Measurements from ENCODE around the gene GSTM2. TPM values are rescaled to one million over a fixed set of nuclear protein-coding genes. Genes with fewer than 3 reads are reported as not detected.

The GSTM2 gene
- total and polyA plus RNA-seq, 3 donors from 2014 or later: 68.0 to 131 (median 83.2) TPM

DNA sequence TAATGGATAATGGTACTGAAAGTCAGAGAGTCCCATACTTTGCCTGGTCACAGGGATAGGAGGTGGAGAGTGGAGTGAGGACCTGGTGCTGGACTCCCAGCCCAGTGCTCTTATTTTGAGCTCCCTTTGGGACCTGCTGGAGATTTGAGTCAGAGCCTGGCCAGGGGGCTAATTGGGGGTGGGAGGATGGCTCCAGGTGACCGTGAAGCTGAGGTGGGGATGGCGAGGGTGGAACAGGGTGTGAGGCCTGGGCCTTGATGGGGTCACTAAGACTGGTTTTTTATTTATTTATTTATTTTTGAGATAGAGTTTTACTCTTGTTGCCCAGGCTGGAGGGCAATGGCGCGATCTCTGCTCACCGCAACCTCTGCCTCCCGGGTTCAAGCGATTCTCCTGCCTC, 30.4 kb upstream of the GSTM2 start:
- DNase-seq: no peak
- Histone ChIP-seq H3K4me1 (peaks cover 21% of the 10 kb centered on the region), H3K4me3 (no peak overlapping the region), H3K27ac (no peak overlapping the region), H3K27me3 (no peaks in the 10 kb centered on the region), H3K9me3 (no peaks in the 10 kb centered on the region), H3K36me3 (ENCODE audit: low read depth, missing control alignments) (no peaks in the 10 kb centered on the region)
- 94 to 95% methylated on average over 7 of the region's 7 CpGs for WGBS, 2 donors
- intact Hi-C loops (cut with DNase I; ENCODE audit: low total_unique reads): loop anchor here (5.0 to 10.0 kb wide), 2 partner anchors 90 to 347 kb away; partner anchors contain the start of genes AHCYL1 and GNAI3
- TF ChIP-seq POLR2A (IDR thresholded peaks at IDR 0.05): no peak
- TF ChIP-seq, protein P1, sequence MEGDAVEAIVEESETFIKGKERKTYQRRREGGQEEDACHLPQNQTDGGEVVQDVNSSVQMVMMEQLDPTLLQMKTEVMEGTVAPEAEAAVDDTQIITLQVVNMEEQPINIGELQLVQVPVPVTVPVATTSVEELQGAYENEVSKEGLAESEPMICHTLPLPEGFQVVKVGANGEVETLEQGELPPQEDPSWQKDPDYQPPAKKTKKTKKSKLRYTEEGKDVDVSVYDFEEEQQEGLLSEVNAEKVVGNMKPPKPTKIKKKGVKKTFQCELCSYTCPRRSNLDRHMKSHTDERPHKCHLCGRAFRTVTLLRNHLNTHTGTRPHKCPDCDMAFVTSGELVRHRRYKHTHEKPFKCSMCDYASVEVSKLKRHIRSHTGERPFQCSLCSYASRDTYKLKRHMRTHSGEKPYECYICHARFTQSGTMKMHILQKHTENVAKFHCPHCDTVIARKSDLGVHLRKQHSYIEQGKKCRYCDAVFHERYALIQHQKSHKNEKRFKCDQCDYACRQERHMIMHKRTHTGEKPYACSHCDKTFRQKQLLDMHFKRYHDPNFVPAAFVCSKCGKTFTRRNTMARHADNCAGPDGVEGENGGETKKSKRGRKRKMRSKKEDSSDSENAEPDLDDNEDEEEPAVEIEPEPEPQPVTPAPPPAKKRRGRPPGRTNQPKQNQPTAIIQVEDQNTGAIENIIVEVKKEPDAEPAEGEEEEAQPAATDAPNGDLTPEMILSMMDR (IDR thresholded peaks at IDR 0.05): no peak

DNA sequence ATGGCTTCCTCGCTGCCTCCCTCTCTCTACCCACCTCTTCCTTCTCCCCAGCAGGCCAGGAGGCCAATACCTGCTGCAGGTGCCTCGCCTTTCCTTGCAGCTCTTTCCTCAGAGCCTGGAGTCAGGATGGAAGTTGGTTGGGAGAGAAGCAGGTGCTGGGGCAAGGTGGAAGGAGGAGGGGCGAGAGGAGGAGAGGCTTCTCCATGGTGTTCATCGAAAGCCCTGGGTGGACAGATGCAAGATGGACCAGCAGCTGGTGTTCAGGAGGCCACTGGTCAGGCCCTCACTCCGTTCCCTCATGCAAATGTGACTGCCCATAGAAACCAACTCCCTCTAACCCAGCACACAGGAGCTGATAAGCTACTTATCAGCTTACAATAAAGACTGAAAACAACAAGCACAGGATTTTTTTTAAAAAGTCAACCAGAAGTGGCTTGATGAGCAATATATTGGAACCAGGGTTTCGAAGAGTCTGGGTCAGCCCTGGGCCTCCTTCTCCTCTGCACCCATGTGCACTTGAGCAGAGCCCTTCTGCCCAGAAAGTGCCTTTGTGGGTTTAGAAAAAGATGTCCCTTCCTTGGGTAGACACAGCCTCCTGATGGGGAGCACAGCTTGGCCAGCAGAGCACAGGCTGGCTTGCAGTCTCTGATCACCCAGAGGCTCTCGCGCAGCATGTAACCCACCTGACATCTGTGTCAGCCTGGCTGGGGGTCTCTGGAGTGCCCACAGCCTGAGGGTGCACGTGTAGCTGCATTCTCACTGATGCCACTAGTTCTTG, 28.6 kb upstream of the GSTM2 start:
- no peak for TF ChIP-seq POLR2A (IDR thresholded peaks at IDR 0.05)
- TF ChIP-seq, protein P1 (IDR thresholded peaks at IDR 0.05): no peak
- Histone ChIP-seq H3K36me3 (ENCODE audit: low read depth, missing control alignments) (no peaks in the 10 kb centered on the region), H3K9me3 (no peaks in the 10 kb centered on the region), H3K27me3 (no peaks in the 10 kb centered on the region), H3K4me3 (no peak overlapping the region), H3K4me1 (peaks cover 19% of the 10 kb centered on the region), H3K27ac (no peak overlapping the region)
- 85 to 91% methylated on average over 7 to 9 of the region's 9 CpGs for WGBS, 2 donors
- intact Hi-C loops (cut with DNase I; ENCODE audit: low total_unique reads): loop anchor here (5.0 to 10.0 kb wide), 2 partner anchors 92 to 346 kb away; partner anchors contain the start of genes AHCYL1 and GNAI3
- no peak for DNase-seq

DNA sequence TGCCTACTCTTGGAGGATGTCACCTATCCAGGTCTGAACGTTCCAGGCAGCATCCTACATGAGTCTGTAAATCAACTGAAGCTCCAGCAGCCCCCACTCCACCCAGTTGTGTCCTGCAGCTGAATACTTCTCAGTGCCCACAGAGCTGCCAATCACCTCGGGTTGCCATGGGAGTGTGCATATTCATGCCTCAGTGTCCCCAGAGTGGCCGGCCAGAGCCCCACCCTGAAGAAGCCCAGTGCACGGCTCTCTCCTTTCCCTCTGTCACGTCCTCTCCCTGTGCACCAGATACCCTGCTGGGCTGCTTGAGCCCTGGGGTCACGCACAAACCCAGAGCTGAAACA, 28.0 kb upstream of the GSTM2 start:
- WGBS, 2 donors: 74 to 76% methylated on average over 6 of the region's 6 CpGs
- no peak overlapping the region for H3K4me3 ChIP-seq
- intact Hi-C loops (cut with DNase I; ENCODE audit: low total_unique reads): loop anchor here (5.0 to 10.0 kb wide), 3 partner anchors 93 to 345 kb away; partner anchors contain the start of genes AHCYL1 and GNAI3

DNA sequence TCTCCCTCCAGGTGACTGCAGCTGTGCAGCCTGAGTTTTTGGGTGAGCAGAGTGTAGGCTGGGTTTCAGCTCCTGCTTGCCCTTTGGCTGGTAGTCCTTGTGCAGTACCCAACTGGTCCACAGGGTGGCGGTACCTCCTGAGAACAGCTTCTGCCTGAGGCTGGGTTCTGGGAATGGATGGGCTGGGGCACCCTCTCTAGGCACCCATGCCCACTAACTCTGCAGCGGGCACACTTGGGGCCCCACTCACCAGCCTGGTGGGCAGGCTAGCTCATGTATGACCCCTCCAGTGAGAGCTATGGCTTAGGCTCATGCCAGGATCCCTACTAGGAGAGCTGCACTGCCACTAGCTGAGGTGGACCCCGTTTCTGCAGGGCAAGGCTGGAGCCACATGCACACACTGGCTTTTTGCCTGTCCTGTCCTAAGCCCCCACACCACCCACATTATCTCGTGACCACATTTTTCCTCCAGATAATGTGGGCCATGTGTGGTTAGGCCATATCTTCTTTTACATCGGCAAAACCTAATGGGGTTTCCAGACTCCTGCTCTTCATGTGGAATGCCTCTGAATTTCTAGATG, 27.5 kb upstream of the GSTM2 start:
- Histone ChIP-seq H3K36me3 (ENCODE audit: low read depth, missing control alignments) (no peaks in the 10 kb centered on the region), H3K4me3 (no peak overlapping the region), H3K27me3 (no peaks in the 10 kb centered on the region), H3K9me3 (no peaks in the 10 kb centered on the region), H3K4me1 (peaks cover 19% of the 10 kb centered on the region), H3K27ac (no peak overlapping the region)
- DNase-seq: peak; percentile 95
- WGBS, 2 donors: 52 to 74% methylated on average over 3 to 5 of the region's 5 CpGs
- TF ChIP-seq, protein P1 (IDR thresholded peaks at IDR 0.05): peak; percentile 89 to 98 (median 90)
- no peak for TF ChIP-seq POLR2A (IDR thresholded peaks at IDR 0.05)
- intact Hi-C loops (cut with DNase I; ENCODE audit: low total_unique reads): loop anchor here (5.0 kb wide), 1 partner anchor 132 kb away; no protein-coding TSS in a partner anchor

More for the DNA sequence above, 28.0 kb upstream of the GSTM2 start:
- Histone ChIP-seq H3K27me3 (no peaks in the 10 kb centered on the region), H3K9me3 (no peaks in the 10 kb centered on the region), H3K4me1 (peaks cover 19% of the 10 kb centered on the region), H3K36me3 (ENCODE audit: low read depth, missing control alignments) (no peaks in the 10 kb centered on the region), H3K27ac (no peak overlapping the region)
- no peak for TF ChIP-seq POLR2A (IDR thresholded peaks at IDR 0.05)
- TF ChIP-seq, protein P1 (IDR thresholded peaks at IDR 0.05): no peak
- no peak for DNase-seq

Data from testis (tissue), 3 donors.